ENCODE measurements around the gene APOA4. TPM values are rescaled to one million over a fixed set of nuclear protein-coding genes. Genes with fewer than 3 reads are reported as not detected.

The APOA4 gene
- total and polyA plus RNA-seq, 2 of the 13 experiments (the other 11 are each of a cell fraction or from before 2014, with no cell fraction given), result 3.8 to 7.2 TPM

GRCh38 chr11:116837231-116838091, 14.4 kb upstream of the APOA4 start, which contains the start of gene APOA1 (continued):
- TF ChIP-seq NONO (IDR thresholded peaks at IDR 0.05) (no peak), NONO (CRISPR knock-in tag; conservative IDR thresholded peaks at IDR 0.05) (peak; percentile 93), ZNF841 (CRISPR knock-in tag; IDR thresholded peaks at IDR 0.05; ENCODE audit: borderline replicate concordance) (0 out of 2 replicates have a peak, but pooled peaks have one; percentile 72), ZNF138 (CRISPR knock-in tag; IDR thresholded peaks at IDR 0.05; ENCODE audit: low read depth) (peak; percentile 52; the same call in 1 of the 2 replicates), PRDM15 (CRISPR knock-in tag; IDR thresholded peaks at IDR 0.05) (0 out of 2 replicates have a peak, but pooled peaks have one; percentile 29), SATB2 (CRISPR knock-in tag; IDR thresholded peaks at IDR 0.05) (peak; percentile 88; the same call in 1 of the 2 replicates), BCL3 (CRISPR knock-in tag; IDR thresholded peaks at IDR 0.05) (peak; percentile 77; the same call in 1 of the 2 replicates), ZNF776 (CRISPR knock-in tag; IDR thresholded peaks at IDR 0.05) (0 out of 2 replicates have a peak, but pooled peaks have one; percentile 61), RARG (CRISPR knock-in tag; IDR thresholded peaks at IDR 0.05; ENCODE audit: low read depth) (no peak), MEF2D (CRISPR knock-in tag; IDR thresholded peaks at IDR 0.05) (peak; percentile 91), ZNF790 (CRISPR knock-in tag; IDR thresholded peaks at IDR 0.05; ENCODE audit: borderline replicate concordance) (peak; percentile 98), MED1 (CRISPR knock-in tag; IDR thresholded peaks at IDR 0.05) (peak; percentile 96), ZNF256 (CRISPR knock-in tag; conservative IDR thresholded peaks at IDR 0.05) (peak; percentile 66; the same call in 1 of the 2 replicates), ZNF782 (CRISPR knock-in tag; IDR thresholded peaks at IDR 0.05; ENCODE audit: borderline replicate concordance) (peak; percentile 85; the same call in 1 of the 2 replicates), NFKBIZ (CRISPR knock-in tag; IDR thresholded peaks at IDR 0.05) (no peak), ZNF75D (CRISPR knock-in tag; IDR thresholded peaks at IDR 0.05; ENCODE audit: borderline replicate concordance) (no peak), FOSL1 (CRISPR knock-in tag; IDR thresholded peaks at IDR 0.05; ENCODE audit: borderline replicate concordance) (no peak), ETS1 (CRISPR knock-in tag; IDR thresholded peaks at IDR 0.05) (no peak), ZNF691 (CRISPR knock-in tag; IDR thresholded peaks at IDR 0.05; ENCODE audit: borderline replicate concordance, low read depth) (peak; percentile 62; the same call in 1 of the 2 replicates), MYC (CRISPR knock-in tag; IDR thresholded peaks at IDR 0.05; ENCODE audit: borderline replicate concordance) (peak; percentile 55), HMGA1 (CRISPR knock-in tag; conservative IDR thresholded peaks at IDR 0.05) (no peak), ZNF205 (CRISPR knock-in tag; IDR thresholded peaks at IDR 0.05) (peak; percentile 70; the same call in 1 of the 2 replicates), ZBTB42 (CRISPR knock-in tag; IDR thresholded peaks at IDR 0.05) (0 out of 2 replicates have a peak, but pooled peaks have one; percentile 51)

Measured in HepG2 (cell line).